Neuronal stem cell (in vitro differentiated cells): ENCODE measurements around the gene POMP.

Experiments used
- DNase-seq: peaks from one replicate; pipeline ENCODE4 v3.0.0-alpha.2; 2013; ENCODE audit warnings: low spot score
- H2AFZ ChIP-seq: one replicate; pipeline ENCODE4 v1.6.1; 2013; ENCODE audit warnings: mild to moderate bottlenecking, low read length, inconsistent platforms
- H2AK5ac ChIP-seq: 2 replicates; pipeline ENCODE4 v1.6.1; 2013; ENCODE audit warnings: low read depth, mild to moderate bottlenecking, inconsistent platforms, low read length, moderate library complexity, mixed read lengths
- H2BK120ac ChIP-seq: 2 replicates; pipeline ENCODE4 v1.6.1; 2013; ENCODE audit warnings: low read depth, mild to moderate bottlenecking, inconsistent platforms, low read length, moderate library complexity, mixed read lengths
- H2BK12ac ChIP-seq: one replicate; pipeline ENCODE4 v1.6.1; 2013; ENCODE audit warnings: low read length, inconsistent platforms
- H2BK15ac ChIP-seq: 2 replicates; pipeline ENCODE4 v1.6.1; 2013; ENCODE audit warnings: mild to moderate bottlenecking, low read length, inconsistent platforms, mixed read lengths
- H2BK5ac ChIP-seq: one replicate; pipeline ENCODE4 v1.6.1; 2013; ENCODE audit warnings: inconsistent platforms, mild to moderate bottlenecking, low read length, moderate library complexity
- H3K14ac ChIP-seq: one replicate; pipeline ENCODE4 v1.6.1; 2013; ENCODE audit warnings: low read length, inconsistent platforms
- H3K18ac ChIP-seq: 2 replicates; pipeline ENCODE4 v1.6.1; 2013; ENCODE audit warnings: low read length, inconsistent platforms
- H3K23ac ChIP-seq: 2 replicates; pipeline ENCODE4 v1.6.1; 2013; ENCODE audit warnings: low read depth, mild to moderate bottlenecking, mixed read lengths, low read length, inconsistent platforms; ENCODE audit not compliant: poor library complexity
- H3K27ac ChIP-seq: replicated peaks from 3 replicates; pipeline ENCODE4 v1.5.1; 2013; ENCODE audit warnings: low read length, inconsistent platforms
- H3K27me3 ChIP-seq, 3 experiments: 2 replicates each; pipeline ENCODE4 v1.6.1; 2013; ENCODE audit warnings: low read length in 3 of 3, mild to moderate bottlenecking in 2 of 3, inconsistent platforms in 1 of 3, low read depth in 1 of 3, mixed read lengths in 1 of 3, moderate library complexity in 1 of 3; ENCODE audit not compliant: control insufficient read depth in 3 of 3, insufficient read depth in 3 of 3
- H3K36me3 ChIP-seq, 2 donors: replicated peaks in 1 of 2; 2 replicates each; pipeline ENCODE4 v1.6.1; 2013; ENCODE audit warnings: low read length in 2 of 2; ENCODE audit not compliant: control insufficient read depth in 2 of 2, insufficient read depth in 2 of 2
- H3K4ac ChIP-seq: 2 replicates; pipeline ENCODE4 v1.6.1; 2013; ENCODE audit warnings: inconsistent platforms, mild to moderate bottlenecking, low read length, moderate library complexity
- H3K4me1 ChIP-seq, 2 donors: 1 replicate in 1 of 2; 2 replicates in 1 of 2; pipeline ENCODE4 v1.6.1; 2013; ENCODE audit warnings: low read length in 2 of 2, low read depth in 1 of 2; ENCODE audit not compliant: control insufficient read depth in 2 of 2, insufficient read depth in 1 of 2
- H3K4me2 ChIP-seq: one replicate; pipeline ENCODE4 v1.6.1; 2013; ENCODE audit warnings: mild to moderate bottlenecking, low read length, inconsistent platforms; ENCODE audit not compliant: insufficient read depth, poor library complexity, severe bottlenecking
- H3K4me3 ChIP-seq, 2 donors: 2 replicates each; pipeline ENCODE4 v1.5.1; 2013; ENCODE audit warnings: low read length in 2 of 2, mild to moderate bottlenecking in 2 of 2, inconsistent platforms in 1 of 2, moderate library complexity in 1 of 2
- H3K79me1 ChIP-seq: one replicate; pipeline ENCODE4 v1.6.1; 2013; ENCODE audit warnings: low read depth, mild to moderate bottlenecking, inconsistent platforms, low read length, moderate library complexity
- H3K9ac ChIP-seq: one replicate; pipeline ENCODE4 v1.6.1; 2013; ENCODE audit warnings: mild to moderate bottlenecking, low read depth, low read length, inconsistent platforms; ENCODE audit not compliant: poor library complexity
- H3K9me3 ChIP-seq, 2 donors: replicated peaks in 1 of 2; 2 replicates each; pipeline versions ENCODE3 to v1.6.1; 2013; ENCODE audit warnings: low read length in 2 of 2, mild to moderate bottlenecking in 2 of 2, inconsistent platforms in 1 of 2, low read depth in 1 of 2, mixed read lengths in 1 of 2, moderate library complexity in 1 of 2; ENCODE audit not compliant: control insufficient read depth in 2 of 2, insufficient read depth in 1 of 2
- H4K8ac ChIP-seq: one replicate; pipeline ENCODE4 v1.6.1; 2013; ENCODE audit warnings: low read depth, mild to moderate bottlenecking, inconsistent platforms, low read length, moderate library complexity
- H4K91ac ChIP-seq: one replicate; pipeline ENCODE4 v1.6.1; 2013; ENCODE audit warnings: low read length, low read depth, mild to moderate bottlenecking, inconsistent platforms; ENCODE audit not compliant: poor library complexity
- WGBS, 2 donors: extraction: QIAGEN DNeasy Blood & Tissue Kit; methylation state at CpG; one replicate each; pipeline ENCODE4 v1.1.7; 2013; ENCODE audit warnings: missing lambda C conversion rate in 2 of 2, mixed read lengths in 1 of 2; ENCODE audit not compliant: insufficient read length in 2 of 2, insufficient replicate concordance in 1 of 2; ENCODE audit errors: extremely low coverage in 2 of 2; 5-methylcytosine and 5-hydroxymethylcytosine counted together

Gene POMP

GRCh38 chr13:28704919-28705318 is 46.0 kb downstream of the POMP start:
- H3K36me3 ChIP-seq: no peaks in the 10 kb centered on the region
- no peak overlapping the region for H3K23ac ChIP-seq
- DNase-seq: no peak
- no peaks in the 10 kb centered on the region for H3K9me3 ChIP-seq
- H2AK5ac ChIP-seq: no peak overlapping the region
- H3K4me2 ChIP-seq: no peak overlapping the region
- peaks cover 0 to 1% (median 0%) of the 10 kb centered on the region in 3 experiments for H3K27me3 ChIP-seq
- no peaks in the 10 kb centered on the region for H3K4me1 ChIP-seq
- H2BK15ac ChIP-seq: no peak overlapping the region
- H3K18ac ChIP-seq: no peak overlapping the region
- H3K27ac ChIP-seq: no peak overlapping the region
- H3K9ac ChIP-seq: no peak overlapping the region
- no peak overlapping the region for H4K91ac ChIP-seq
- H3K4ac ChIP-seq: no peak overlapping the region
- no peak overlapping the region for H2BK120ac ChIP-seq
- no peaks in the 10 kb centered on the region for H3K79me1 ChIP-seq
- no peak overlapping the region for H2BK5ac ChIP-seq
- no peak overlapping the region for H3K4me3 ChIP-seq
- H3K14ac ChIP-seq: no peak overlapping the region
- H4K8ac ChIP-seq: no peak overlapping the region
- H2AFZ ChIP-seq: no peak overlapping the region
- no peak overlapping the region for H2BK12ac ChIP-seq

- H3K27ac ChIP-seq: no peak overlapping the region
- no peak overlapping the region for H3K9ac ChIP-seq
- no peak overlapping the region for H2BK12ac ChIP-seq
- H3K4me3 ChIP-seq: no peak overlapping the region
- no peak overlapping the region for H3K18ac ChIP-seq
- no peak overlapping the region for H2BK5ac ChIP-seq
- H2AFZ ChIP-seq: no peak overlapping the region
- no peaks in the 10 kb centered on the region for H3K9me3 ChIP-seq
- H3K4ac ChIP-seq: no peak overlapping the region
- H3K4me1 ChIP-seq: no peaks in the 10 kb centered on the region
- peaks cover 0 to 1% (median 1%) of the 10 kb centered on the region in 3 experiments for H3K27me3 ChIP-seq
- no peak overlapping the region for H3K23ac ChIP-seq
- no peaks in the 10 kb centered on the region for H3K36me3 ChIP-seq
- H2BK15ac ChIP-seq: no peak overlapping the region
- H2BK120ac ChIP-seq: no peak overlapping the region
- no CpG with 5 or more reads among the region's 5 CpGs for WGBS, 2 donors
- H4K91ac ChIP-seq: no peak overlapping the region
- no peak for DNase-seq
- H3K4me2 ChIP-seq: no peak overlapping the region
- no peaks in the 10 kb centered on the region for H3K79me1 ChIP-seq
- H2AK5ac ChIP-seq: no peak overlapping the region
- H4K8ac ChIP-seq: no peak overlapping the region
- no peak overlapping the region for H3K14ac ChIP-seq
Measured at GRCh38 chr13:28705461-28706083, 46.6 kb downstream of the POMP start.

- H3K79me1 ChIP-seq: no peaks in the 10 kb centered on the region
- H3K9me3 ChIP-seq: no peaks in the 10 kb centered on the region
- H3K4ac ChIP-seq: no peak overlapping the region
- no peak overlapping the region for H3K4me3 ChIP-seq
- no peak overlapping the region for H2AFZ ChIP-seq
- no peaks in the 10 kb centered on the region for H3K4me1 ChIP-seq
- no peak overlapping the region for H3K9ac ChIP-seq
- H3K27ac ChIP-seq: no peak overlapping the region
- no peaks in the 10 kb centered on the region for H3K36me3 ChIP-seq
- no peak overlapping the region for H3K23ac ChIP-seq
- no peak overlapping the region for H4K91ac ChIP-seq
- DNase-seq: no peak
- H3K4me2 ChIP-seq: no peak overlapping the region
- no peak overlapping the region for H2BK5ac ChIP-seq
- H2BK120ac ChIP-seq: no peak overlapping the region
- no peak overlapping the region for H2BK15ac ChIP-seq
- WGBS, 2 donors: no CpG with 5 or more reads among the region's 5 CpGs
- no peak overlapping the region for H3K14ac ChIP-seq
- no peak overlapping the region for H3K18ac ChIP-seq
- H2BK12ac ChIP-seq: no peak overlapping the region
- peaks cover 0 to 8% (median 0%) of the 10 kb centered on the region in 3 experiments for H3K27me3 ChIP-seq
- no peak overlapping the region for H2AK5ac ChIP-seq
- no peak overlapping the region for H4K8ac ChIP-seq
Measured at GRCh38 chr13:28707629-28708427, 48.9 kb downstream of the POMP start.

- Histone ChIP-seq H3K18ac (no peak overlapping the region), H3K27ac (no peak overlapping the region), H3K9ac (no peak overlapping the region), H2AK5ac (no peak overlapping the region), H3K4me2 (no peak overlapping the region), H3K4me3 (no peak overlapping the region), H2BK120ac (no peak overlapping the region), H3K4me1 (no peaks in the 10 kb centered on the region), H3K9me3 (no peaks in the 10 kb centered on the region), H2BK12ac (no peak overlapping the region), H3K23ac (no peak overlapping the region), H3K79me1 (no peaks in the 10 kb centered on the region), H3K36me3 (no peaks in the 10 kb centered on the region), H3K4ac (no peak overlapping the region), H2BK5ac (no peak overlapping the region), H4K91ac (no peak overlapping the region), H2AFZ (no peak overlapping the region), H3K27me3 (peaks cover 0 to 11% (median 0%) of the 10 kb centered on the region in 3 experiments), H2BK15ac (no peak overlapping the region), H3K14ac (no peak overlapping the region), H4K8ac (no peak overlapping the region)
- no CpG with 5 or more reads among the region's 4 CpGs for WGBS, 2 donors
- no peak for DNase-seq
Measured at GRCh38 chr13:28710161-28710560, 51.2 kb downstream of the POMP start.
